HL-60 (cell line): ENCODE measurements around the gene KCND1.

Experiments used
- DNase-seq, 2 experiments: peaks; one replicate each; pipeline ENCODE4 v3.0.0-alpha.2; 2010 to 2020; ENCODE audit warnings: low read depth in 1 of 2, low spot score in 1 of 2
- H3K27ac ChIP-seq: fragments of 250-450 bp; sonication (Bioruptor Pico); replicated peaks from 2 replicates; pipeline ENCODE4 v1.5.1; 2020; ENCODE audit warnings: mild to moderate bottlenecking, moderate library complexity
- H3K27me3 ChIP-seq: fragments of 250-450 bp; sonication (Bioruptor Pico); 2 replicates; pipeline ENCODE4 v1.5.1; 2021; ENCODE audit warnings: mild to moderate bottlenecking, moderate library complexity; ENCODE audit not compliant: insufficient read depth, poor library complexity, severe bottlenecking
- H3K4me3 ChIP-seq: replicated peaks from 2 replicates; pipeline ENCODE4 v1.5.1; 2011; ENCODE audit warnings: mild to moderate bottlenecking, control low read depth, low read length; ENCODE audit not compliant: insufficient read depth
- CTCF ChIP-seq: IDR thresholded peaks from one replicate; pipeline ENCODE4 v1.5.1; 2011; ENCODE audit warnings: low read length, control low read depth, inconsistent platforms; ENCODE audit not compliant: insufficient read depth
- GABPA ChIP-seq: IDR thresholded peaks from 2 replicates; pipeline ENCODE4 v1.6.1; 2012; ENCODE audit warnings: low read depth
- POLR2AphosphoS5 ChIP-seq: IDR thresholded peaks from 2 replicates; pipeline ENCODE4 v1.6.1; 2012; ENCODE audit warnings: low read depth
- REST ChIP-seq: IDR thresholded peaks from 2 replicates; pipeline ENCODE4 v1.6.1; 2012; ENCODE audit warnings: low read depth; ENCODE audit not compliant: insufficient replicate concordance
- SPI1 ChIP-seq: IDR thresholded peaks from 2 replicates; pipeline ENCODE4 v1.6.1; 2012; ENCODE audit warnings: low read depth, mild to moderate bottlenecking, borderline replicate concordance

KCND1 gene

GRCh38 chrX:48957477-48957826 is 14.2 kb downstream of the KCND1 start, which contains the start of gene OTUD5:
TSS of gene OTUD5 (minus strand) at chrX:48957607. CDS start at chrX:48957570, 37 bp downstream.
- H3K4me3 ChIP-seq: peak within 1 kb of the TSS; percentile 57
- no peak for DNase-seq
- no peaks in the 10 kb centered on the region for H3K27me3 ChIP-seq

GRCh38 chrX:48956728-48957414 is 14.8 kb downstream of the KCND1 start:
- no peaks in the 10 kb centered on the region for H3K27me3 ChIP-seq
- DNase-seq: peak in 1 of 2 experiments; percentile 6
- H3K27ac ChIP-seq: no peak overlapping the region
- peak overlapping the region; percentile 57 for H3K4me3 ChIP-seq
- TF ChIP-seq SPI1 (no peak), CTCF (no peak), REST (no peak), GABPA (no peak), POLR2AphosphoS5 (no peak)

More at GRCh38 chrX:48957477-48957826, 14.2 kb downstream of the KCND1 start, which contains the start of gene OTUD5:
- no peak for TF ChIP-seq GABPA
- no peak for TF ChIP-seq REST
- TF ChIP-seq CTCF: no peak
- TF ChIP-seq POLR2AphosphoS5: no peak
- peak within 1 kb of the TSS; percentile 97 for H3K27ac ChIP-seq

- no peak for DNase-seq
- Histone ChIP-seq H3K27ac (no peak overlapping the region), H3K4me3 (no peak overlapping the region), H3K27me3 (no peaks in the 10 kb centered on the region)
- TF ChIP-seq GABPA: no peak
- no peak for TF ChIP-seq REST
- no peak for TF ChIP-seq POLR2AphosphoS5
- TF ChIP-seq SPI1: no peak
- TF ChIP-seq CTCF: no peak
Measured at GRCh38 chrX:48948589-48948988, 23.1 kb downstream of the KCND1 start.
